ENCODE data around the gene TMEM245.

DNA sequence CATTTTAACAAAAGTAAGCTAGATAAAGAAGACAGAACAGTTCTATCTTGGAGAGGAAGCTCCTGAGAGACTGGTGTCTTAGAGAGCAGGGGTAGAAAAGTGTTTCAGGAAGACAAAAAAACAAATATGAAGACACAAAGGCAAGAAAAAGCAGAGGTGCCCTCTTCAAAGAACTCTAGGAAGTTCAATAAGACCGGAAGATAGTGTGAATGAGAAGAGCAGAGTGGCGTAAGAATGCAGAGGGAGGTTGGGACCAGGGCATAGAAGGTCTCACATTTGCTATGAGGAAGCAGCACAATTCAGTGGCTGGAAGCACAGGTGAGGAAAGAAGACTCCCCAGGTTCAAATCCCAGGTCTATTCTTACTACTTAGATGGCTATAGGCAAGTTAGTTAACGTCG lies 22.6 kb downstream of the TMEM245 start:
- no peak for TF ChIP-seq POLR2A (IDR thresholded peaks at IDR 0.05; ENCODE audit: low read depth, low read length)
- TF ChIP-seq POLR2AphosphoS5 (IDR thresholded peaks at IDR 0.05; ENCODE audit: low read depth, low read length) = no peak
